Activated T-helper 1 cell treated with Interleukin-2 at 50 U/mL for 16 hours (primary cell): ENCODE results near the gene AEBP1.

Experiments used
- DNase-seq: peaks from one replicate; pipeline ENCODE4 v3.0.0-alpha.2; 2020; ENCODE audit warnings: low read depth

The AEBP1 gene

GRCh38 chr7:44086627-44087026 lies 17.5 kb upstream of the AEBP1 start:
- DNase-seq = no peak

DNA sequence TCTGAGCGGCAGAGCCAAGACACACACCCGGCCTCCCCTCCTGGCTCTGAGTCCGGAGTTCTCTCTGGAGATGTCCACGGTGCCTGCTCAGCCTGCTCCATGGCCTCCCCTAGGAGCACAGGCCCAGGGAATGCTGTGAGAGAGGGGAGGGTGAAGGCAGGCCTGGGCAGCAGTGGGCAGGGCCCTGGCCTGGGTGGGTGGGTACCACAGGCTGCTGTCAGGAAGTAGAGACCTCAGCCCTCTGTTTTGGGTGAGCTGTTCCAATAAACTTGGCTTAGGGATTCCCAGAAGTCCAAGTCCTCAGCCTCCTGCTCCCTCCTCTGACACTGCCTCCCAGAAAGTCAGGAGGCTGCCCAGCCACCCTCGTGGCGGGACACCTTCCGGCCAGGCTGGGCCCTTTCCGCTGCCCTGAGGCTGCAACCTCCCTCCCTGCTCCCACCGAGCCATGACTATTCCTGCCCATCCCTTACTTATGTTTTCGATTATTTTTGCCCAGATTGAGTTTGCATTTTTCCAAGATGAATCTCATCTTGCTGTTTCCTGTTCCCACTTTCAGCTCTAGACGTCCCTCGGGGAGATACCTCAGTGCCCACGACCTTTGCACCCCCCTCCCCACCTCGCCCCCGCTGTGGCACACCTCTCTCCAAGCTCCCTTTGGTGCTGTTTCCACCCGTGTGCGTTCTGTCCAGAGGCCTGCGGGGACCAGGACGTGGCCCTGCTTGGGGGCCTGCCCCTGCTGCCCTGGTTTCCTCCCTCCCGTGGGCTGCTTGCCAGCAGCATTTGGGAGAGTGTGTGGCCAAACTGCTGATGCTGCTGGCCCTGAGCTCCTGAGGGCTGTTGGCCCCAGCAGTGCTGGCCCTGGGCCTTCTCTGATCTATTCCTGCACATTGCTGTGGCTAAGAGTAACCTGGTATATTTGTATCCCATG lies 16.0 kb upstream of the AEBP1 start:
- DNase-seq = no peak

GRCh38 chr7:44093102-44093641 lies 11.0 kb upstream of the AEBP1 start:
- DNase-seq = no peak

DNA sequence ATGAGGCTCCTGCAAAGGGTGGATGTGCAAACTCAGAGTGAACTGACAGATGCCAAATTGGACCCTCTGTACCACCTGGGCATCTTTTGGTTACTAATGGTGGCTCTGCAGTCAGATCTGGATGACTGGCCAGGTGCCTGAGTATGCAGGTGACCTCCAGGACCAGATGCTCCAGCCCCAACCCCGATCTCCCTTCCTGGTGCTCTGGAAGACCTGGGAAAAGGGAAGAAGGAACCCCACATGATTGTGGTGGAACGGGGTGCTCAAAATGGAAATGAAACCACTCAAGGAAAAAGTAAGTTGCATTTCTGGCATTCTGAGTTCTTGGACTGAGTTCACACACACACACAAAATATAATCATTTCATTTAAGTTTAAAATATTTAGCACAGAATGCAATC lies 9.8 kb upstream of the AEBP1 start:
- no peak for DNase-seq

- DNase-seq = no peak
These were observed 9.1 kb upstream of the AEBP1 start for GRCh38 chr7:44094883-44095592.

GRCh38 chr7:44095781-44096180 lies 8.4 kb upstream of the AEBP1 start:
- no peak for DNase-seq

DNA sequence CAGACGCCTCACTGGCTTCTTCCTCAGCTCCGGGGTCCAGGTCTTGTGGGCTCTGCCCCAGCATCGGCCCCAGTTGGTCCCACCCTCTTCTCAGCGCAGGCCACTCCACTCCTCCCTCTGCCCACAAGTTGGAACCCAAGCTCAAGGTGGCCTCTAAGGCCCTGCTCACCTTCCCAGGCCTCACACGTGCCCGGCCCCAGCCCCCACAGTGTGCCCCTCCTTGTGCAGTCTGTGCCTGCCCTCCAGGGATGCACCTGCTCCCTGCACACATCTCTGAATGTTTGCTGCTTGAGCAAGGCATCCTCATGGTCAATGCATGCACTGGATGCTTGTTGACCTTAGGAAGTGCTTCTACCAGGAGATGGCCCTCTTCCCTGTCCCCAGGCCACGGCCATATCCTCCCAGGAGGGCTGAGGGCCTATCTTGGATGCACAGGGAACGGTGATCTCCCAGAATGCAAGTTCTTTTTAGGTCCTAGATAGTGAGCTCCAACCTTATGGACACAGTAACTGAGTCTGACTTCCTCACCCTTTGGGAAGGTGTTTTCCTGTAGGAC lies 7.7 kb upstream of the AEBP1 start:
- DNase-seq = no peak

DNA sequence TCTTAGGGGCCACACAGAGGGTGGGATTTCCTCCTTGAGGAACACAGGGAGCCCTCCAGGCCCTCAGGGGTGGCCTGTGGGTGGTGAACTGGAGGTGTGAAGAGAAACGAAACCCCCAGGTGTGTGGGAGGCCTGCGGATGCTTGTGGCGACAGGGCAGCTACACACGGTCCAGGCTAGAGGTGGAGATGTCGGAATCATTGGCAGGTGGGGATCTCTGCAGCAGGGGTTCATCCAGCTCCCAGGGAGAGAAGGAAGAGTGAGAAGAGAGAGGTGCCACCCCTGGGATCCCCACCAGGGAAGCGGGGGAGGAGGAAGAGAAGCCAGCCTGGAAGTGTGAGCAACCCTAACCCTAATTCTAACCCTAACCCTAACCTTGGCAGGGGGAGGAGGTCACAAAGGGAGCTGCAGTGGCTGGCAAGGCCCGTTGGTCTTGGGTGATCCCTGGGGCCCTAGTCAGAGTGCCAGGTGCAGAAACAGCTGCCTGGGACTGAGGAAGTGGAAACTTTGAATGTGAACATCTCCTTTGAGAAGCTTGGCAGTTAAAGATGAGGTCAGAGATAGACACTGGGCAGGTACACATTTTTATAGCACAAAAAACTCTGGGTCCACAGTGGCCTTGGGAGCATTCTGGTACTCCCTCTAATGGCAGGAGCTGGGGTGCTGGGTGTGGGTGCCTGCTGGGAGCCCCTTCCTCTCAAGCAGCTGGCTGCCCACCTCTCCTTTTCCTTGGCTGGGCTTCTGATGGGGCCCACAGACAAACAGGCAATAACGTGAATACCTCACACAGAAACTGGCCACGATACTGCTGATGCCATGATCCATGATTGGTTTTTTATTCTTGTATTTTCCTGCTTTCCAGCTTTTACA lies 6.8 kb upstream of the AEBP1 start:
- no peak for DNase-seq

DNA sequence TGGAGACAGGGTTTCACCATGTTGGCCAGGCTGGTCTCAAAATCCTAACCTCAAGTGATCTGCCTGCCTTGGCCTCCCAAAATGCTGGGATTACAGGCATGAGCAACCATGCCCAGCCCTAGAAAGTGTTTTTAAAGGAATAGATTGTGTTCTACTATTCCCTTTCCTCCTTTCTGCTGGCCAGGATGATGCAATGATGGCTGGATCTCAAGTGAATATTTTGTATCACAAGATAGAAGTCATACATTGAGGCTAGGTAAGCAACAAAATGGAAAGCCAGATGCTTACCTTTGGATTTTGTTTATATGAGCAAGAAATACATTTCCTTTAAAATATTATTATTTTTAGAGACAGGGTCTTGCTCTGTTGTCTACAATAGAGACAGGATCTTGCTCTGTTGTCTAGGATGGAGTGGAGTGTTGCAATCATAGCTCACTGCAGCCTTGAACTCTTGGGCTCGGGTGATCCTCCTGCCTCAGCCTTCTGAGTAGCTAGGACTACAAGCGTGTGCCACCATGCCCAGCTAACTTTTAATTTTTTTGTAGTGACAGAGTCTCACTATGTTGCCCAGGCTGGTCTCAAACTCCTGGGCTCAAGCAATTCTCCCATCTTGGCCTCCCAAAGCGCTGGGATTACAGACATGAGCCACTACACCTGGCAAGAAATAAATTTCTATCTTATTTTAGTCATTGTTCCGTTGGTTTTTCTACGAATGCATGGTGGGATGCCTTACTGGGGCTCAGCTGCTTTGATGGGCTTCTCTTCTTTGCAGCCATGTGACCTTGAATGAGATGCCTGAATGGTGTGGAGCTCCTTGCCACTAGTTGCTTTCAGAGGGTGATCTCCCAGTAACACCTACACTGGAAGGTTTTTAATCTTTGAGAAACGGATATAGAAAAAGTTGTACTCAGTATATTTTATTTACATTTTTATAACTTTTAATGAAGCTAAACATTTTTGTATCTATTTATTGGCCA lies 5.8 kb upstream of the AEBP1 start:
- DNase-seq = no peak

GRCh38 chr7:44099669-44100068 lies 4.5 kb upstream of the AEBP1 start:
- DNase-seq = no peak

GRCh38 chr7:44100458-44101302 lies 3.5 kb upstream of the AEBP1 start:
- no peak for DNase-seq

DNA sequence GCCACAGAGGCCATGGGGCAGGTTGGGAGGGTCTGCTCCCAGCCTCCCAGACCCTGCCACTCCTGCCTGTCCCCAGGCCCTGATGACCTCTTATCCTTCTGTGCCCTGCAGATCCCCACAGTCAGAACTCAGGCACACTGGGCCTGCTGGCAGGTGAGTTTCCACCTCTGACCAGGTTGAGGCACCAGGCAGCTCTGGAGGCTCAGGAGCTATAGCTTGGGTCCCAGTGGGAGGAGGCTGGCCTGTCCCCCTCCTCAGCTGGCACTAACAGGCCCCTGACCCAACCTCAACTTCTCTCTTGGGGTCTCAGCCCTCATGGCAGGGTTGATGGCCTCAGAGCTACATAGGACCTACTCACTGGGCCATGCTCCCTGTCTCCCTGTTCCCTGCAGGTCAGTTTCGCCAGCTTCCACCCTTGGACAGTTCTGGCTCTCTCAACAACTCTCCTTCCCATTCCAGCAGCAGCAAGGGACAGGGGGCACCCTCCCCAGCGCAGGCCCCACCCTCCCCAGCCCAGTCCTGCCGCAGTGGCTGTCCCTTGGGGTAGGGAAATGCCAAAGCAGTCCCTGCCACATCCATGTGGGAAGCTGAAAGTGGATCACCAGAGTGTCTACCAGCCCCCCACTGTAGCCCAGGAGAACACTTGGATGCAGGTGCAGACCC lies 2.7 kb upstream of the AEBP1 start:
- DNase-seq = no peak

DNA sequence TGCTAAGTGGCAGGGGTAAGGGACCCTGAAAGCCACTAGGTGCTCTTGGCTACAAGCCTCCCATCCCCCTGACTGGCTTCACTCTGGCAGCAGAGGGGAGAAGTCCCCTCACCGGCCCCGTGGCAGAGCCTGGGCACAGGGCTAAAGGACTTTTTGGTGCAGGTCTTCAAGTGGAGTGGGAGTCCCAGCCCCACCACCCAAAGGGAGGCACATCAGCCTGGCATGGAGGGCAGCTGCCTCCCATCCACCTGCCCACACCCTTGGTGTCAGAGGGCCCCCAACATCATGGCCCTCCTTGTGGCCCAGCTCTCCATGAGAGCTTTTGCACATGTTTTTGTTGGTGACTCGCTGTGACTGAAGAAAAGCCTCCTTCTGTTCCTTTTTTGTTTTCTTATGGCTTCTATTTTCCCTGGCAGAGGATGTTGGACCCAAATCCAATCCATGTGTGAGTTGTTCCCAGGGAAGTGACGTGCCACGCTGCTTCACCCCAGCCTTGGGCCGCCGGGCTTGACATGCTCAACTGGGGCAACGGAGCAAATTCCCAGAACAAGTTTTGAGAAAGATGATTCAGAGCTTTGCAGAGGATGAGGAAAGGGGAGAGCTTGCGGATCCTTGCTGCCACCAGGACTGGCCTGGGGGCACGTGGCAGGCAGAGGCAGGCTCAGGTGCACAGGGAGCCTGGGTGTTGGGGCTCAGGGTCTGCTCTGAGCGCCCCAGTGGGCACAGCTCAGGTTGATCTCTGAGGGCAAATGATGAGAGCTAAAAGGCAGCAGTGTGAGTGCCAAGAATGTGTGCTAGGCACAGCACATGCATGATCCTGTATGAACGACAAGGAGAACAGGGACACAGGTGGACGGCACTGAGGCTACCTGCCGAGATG lies 1.9 kb upstream of the AEBP1 start:
- no peak for DNase-seq

GRCh38 chr7:44102846-44103565 lies 1.1 kb upstream of the AEBP1 start:
- no peak for DNase-seq

- no peak for DNase-seq
These were observed 601 bp upstream of the AEBP1 start for GRCh38 chr7:44103566-44103922.

DNA sequence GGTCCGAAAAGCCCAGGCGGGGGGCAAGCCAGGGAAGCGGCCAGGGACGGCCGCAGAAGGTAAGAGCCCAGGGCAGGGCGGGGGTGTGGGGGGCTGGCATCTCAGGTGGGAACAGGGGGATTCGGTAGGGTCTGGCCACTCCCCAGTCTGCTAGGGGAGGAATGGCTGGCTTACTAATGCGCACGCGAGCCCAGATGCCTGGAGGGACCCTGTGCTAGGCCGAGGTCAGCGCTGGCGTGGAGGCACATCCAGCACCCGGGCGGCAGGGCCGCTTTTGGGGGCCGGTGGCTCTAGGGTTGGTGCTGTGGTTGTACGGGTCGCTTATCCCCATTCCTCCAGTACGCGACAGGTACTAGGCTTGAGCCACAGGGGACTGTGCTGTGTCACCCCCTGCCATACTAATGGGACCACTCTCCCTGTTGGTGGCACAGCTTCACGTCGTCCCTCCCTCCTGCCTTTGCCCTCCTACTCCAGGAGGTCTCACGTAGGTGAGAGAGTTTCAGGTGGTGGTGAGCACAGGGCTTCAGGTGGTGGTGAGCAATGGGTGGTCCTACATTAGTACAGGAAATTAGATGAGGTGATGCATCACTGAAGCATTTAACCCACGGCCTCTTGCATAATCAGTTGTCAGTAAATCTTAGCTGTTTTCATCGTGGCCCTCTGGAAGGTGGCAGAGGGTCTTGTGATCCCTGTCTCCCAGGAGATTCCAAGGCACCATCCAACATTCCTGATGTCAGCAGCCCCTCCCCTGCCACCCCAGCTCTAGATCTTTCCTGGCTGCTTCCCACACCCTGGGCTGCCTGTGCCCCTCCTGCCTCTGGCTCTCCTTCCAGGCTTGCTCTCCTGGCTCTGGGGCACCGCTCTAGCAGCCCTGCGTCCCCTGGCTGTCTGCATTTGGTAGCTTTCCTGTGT lies 971 bp downstream of the AEBP1 start:
- no peak for DNase-seq
